Measurements from ENCODE around the gene DIPK1A.

The DIPK1A gene

GRCh38 chr1:92949937-92950817 lies 11.1 kb downstream of the DIPK1A start:
- FAIRE-seq, result no peak

DNA sequence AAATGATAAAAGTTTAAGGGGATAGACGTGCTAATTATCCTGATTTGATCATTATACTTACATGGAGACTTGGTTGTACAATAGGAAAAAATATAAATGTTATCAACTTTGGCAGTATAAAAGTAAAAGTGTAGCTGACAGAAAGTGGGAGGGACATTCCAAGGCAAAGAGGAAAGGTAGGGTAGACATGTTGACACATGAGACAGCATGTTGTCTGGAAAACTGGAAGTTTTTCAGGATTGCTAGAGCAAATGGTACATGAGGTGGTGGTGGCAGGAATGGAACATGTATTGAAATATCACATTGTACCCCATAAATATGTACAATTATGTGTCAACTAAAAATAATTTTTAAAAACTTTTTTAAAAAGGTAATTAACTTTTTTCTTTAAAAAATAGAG lies 13.2 kb downstream of the DIPK1A start:
- FAIRE-seq, result no peak

- FAIRE-seq, result no peak
These were observed 15.5 kb downstream of the DIPK1A start for GRCh38 chr1:92945748-92946270.

DNA sequence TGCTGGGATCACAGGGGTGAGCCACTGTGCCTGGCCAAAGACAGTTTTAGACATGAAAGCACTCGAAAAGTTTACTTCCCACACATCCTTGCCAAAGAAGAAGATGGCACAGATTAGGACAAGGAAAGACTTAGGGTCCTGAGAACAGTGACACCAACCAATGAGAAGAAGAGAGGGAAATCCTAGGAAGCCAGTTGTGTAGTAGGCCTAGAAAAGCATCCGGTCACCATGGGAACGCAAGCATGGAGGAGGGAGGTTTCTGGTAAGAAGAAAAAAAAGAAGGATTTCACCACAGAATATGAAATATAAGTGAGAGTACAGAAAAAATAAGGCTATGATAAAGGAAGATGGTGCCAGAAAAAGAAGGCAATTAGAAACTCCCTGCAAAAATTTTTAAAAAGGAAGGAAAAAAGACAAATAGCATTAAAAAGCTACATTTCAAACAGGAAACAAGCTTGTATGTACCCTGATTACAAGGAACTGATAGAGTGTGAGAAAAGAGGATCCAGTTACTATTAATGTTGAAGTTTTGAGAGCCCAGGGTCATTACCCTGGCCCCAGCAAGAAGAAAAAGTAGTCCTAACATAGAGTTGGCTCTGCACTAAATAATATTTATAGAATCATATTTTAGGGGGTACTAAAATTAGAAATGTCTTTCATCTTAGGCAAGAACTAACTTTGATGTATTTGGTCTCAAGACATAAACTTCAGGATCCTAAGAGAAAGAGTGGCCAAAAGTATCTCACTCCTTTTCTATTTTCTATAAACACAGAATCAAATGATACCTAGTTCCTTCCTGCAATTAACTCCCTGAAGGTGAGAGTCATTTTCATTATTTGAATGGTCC lies 16.1 kb downstream of the DIPK1A start:
- no peak for FAIRE-seq

GRCh38 chr1:92943502-92943847 lies 17.8 kb downstream of the DIPK1A start:
- FAIRE-seq, result no peak

- FAIRE-seq, result no peak
These were observed 20.7 kb downstream of the DIPK1A start for GRCh38 chr1:92940541-92940940.

- FAIRE-seq, result no peak
These were observed 23.5 kb downstream of the DIPK1A start for GRCh38 chr1:92937731-92938130.

DNA sequence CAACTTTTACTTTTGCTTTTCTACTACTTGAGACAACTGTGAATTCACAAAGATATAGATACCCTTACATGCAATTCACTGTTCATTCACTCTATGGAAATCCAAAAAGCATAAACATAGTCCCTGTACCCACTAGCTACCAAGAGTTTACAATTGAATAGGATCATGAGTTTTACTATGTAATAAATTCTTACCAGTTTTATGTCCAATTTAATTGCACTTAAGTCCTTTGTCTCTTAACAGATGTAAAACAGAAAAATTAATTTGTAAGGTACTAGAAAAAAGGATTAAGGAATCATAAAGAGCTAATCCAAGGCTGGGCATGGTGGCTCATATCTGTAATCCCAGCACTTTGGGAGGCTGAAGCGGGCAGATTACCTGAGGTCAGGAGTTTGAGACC lies 24.4 kb downstream of the DIPK1A start:
- FAIRE-seq, result no peak

- FAIRE-seq, result no peak
These were observed 26.6 kb downstream of the DIPK1A start for GRCh38 chr1:92934395-92935378.

DNA sequence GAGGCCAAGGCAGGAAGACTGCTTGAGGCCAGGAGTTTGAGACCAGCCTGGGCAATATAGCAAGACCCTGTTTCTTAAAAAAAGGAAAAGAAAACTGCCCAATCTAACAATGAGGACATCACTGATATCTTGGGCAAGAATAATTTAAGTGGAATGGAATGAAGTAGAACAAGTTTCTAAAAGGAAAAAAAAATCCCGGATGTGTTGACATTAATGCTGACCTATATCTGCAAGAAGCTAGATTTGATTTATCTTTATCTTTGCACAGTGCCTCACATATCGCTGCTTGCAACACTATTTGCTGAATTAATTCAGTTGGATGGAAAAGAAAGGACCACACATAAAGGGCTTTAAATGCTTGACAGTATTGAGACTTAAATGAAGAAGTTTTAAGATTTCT lies 27.8 kb downstream of the DIPK1A start:
- no peak for FAIRE-seq

GRCh38 chr1:92931691-92932090 lies 29.6 kb downstream of the DIPK1A start:
- no peak for FAIRE-seq

DNA sequence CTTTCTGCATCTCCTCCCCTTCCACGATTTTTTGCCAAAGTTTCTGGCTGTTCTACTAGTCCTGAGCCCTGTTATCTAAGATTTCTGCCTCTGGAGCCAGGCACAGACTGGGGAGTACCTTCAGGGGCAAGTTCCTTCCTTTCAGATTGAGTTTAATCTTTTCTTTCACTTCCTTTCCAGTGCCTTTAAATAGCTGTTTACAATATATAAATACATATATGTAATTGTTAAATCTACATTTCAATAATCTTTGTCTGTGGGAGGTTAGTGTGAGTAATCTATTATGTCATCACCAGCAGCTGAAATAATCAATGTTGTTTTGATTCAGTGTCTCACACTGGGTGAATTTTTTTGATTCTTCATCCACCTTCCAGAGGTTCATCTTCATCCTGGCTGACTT lies 31.8 kb downstream of the DIPK1A start:
- no peak for FAIRE-seq

- FAIRE-seq, result no peak
These were observed 33.4 kb downstream of the DIPK1A start for GRCh38 chr1:92927870-92928269.

GRCh38 chr1:92926873-92927272 lies 34.4 kb downstream of the DIPK1A start:
- FAIRE-seq, result no peak

DNA sequence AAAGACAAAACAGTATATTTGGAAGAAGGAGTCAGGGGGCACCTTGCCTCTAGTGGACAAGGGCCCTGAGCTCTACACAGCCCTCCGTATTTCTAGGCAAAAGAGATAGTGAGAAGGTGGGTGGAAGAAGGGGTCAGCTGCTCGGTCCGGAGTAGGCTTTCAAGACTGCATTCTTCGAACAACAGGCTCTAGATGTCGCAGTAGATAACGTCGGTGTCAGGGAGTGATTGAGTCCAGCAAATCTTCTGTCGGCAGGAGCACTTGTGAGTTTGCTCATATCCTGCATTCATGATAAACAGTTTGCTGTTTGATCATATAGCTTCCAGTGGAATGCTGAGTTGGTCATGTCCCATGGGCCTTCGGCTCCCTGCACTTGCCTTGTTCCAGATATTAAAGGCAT lies 36.8 kb downstream of the DIPK1A start:
- FAIRE-seq, result no peak

- no peak for FAIRE-seq
These were observed 37.6 kb downstream of the DIPK1A start for GRCh38 chr1:92923664-92924063.

GRCh38 chr1:92922356-92923035 lies 38.8 kb downstream of the DIPK1A start:
- no peak for FAIRE-seq

DNA sequence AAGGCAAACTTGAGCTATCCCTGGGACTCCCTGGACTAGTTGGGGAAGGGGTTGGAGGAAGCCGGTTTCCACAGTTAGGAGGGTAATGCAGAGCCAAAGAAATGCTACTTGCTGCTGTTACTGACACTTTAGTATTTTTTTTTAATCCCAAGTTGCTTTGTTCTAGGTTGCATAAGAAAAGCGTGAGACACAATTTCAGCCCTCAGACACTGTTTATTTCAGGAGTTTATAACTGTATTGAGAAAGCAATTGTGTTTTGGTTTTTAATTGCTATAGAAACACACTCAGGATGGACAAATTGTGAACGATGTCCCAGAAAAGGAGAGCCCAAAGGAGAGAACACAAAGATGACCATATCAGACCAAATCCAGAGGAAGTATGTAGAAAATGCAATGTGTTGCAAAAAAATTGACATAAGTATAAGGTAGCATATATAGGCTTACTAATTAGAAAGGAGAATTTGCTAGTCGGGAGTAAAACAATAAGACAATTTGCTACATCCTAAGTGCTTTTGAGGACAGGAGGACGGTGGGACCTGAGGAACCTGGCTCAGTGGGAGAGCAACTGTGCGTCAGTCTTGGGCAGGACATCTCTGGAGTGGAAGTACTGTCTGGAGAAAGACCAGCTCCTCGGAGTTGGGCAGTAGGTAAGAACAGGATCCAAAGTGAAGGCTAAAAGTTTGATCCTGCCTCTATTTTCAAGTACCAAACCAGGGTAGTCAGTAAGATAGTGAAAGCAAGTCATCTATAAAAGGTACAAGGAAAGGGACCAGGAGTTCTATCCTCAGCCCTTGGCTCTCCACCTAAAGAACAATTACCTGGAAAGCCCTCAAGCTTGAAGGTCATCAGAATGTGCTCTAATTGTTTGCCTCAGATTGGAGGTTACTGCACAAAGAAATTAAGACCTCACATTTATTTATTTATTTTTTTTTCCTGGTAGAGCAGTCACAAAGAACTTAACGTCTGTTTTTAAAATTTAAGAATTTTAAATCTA lies 39.9 kb downstream of the DIPK1A start:
- FAIRE-seq, result no peak

DNA sequence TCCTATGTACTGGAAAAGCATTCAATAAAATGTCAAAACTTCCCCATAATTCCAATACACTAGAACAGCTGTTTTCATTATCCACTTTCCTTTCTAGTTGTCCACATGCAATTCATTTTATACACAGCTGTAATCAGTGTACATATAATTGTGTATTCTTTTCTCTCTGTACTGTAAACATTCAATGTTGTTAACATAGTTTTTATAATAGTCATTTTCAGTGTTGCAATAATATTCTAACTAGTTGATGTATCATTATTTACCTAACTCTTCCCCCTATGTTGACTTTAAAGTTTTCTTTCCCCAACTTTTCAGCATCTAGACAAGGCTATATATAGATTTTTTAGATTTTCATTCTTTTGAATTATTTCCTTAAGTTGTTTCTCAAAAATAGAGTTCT lies 44.4 kb downstream of the DIPK1A start:
- FAIRE-seq, result no peak

GRCh38 chr1:92915547-92915946 lies 45.7 kb downstream of the DIPK1A start:
- FAIRE-seq, result no peak
